ENCODE measurements around the gene ZBTB46. TPM values are rescaled to one million over a fixed set of nuclear protein-coding genes. Genes with fewer than 3 reads are reported as not detected.

Gene ZBTB46
- total RNA-seq, 1 experiment from 2014 or later = not detected

DNA sequence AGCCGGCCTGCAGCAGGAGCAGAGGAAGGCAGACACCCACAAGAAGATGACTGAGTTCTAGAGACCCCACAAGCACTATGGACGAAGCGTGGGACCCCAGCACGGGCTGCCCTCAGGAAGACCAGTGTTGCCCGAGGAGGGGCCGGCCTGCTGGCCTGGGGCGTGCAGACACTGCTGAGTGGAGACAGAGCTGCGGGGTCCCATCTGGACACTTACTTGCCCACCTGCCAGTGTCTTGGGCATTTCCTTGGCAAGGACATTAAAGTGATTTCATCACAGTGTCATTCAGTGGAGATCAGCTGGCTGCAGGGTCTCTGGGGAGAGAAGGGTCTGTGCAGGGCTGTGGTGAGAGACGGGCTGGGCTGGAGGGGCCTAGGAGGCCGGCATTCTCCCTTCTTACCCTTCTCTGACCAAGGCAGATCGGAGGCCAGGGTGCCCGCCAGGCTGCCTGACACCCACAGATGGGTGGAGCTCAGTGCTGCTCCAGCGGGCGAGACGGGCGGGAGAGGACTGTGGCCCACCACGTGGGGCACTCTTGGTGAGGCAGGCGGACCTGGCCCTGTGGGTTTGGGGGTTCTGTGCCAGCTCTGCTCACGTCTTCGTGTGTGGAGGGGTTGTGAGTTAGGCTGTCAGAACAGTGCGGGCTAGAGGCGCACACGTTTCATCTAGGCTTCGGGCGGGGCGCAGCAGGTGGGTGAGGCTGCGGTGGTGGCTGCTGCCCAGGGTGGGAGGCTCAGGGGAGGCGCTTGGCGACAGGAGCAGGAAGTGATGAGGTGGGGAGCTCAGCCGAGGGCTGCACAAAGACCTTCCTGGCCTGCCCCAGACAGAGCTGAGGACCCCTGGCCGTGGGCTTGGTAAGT, 95.0 kb downstream of the ZBTB46 start, which contains the start of gene LIME1:
TSS of gene LIME1 (plus strand) at position 806 of the 860 bp plus-strand sequence. CDS start 886 bp downstream, outside the sequence.
- Histone ChIP-seq H3K79me2 (ENCODE audit: low read length) (peaks cover 6% of the 10 kb centered on the region; the same call in 1 of the 2 replicates), H3K9ac (ENCODE audit: low read length) (no peak within 1 kb of the TSS), H3K27me3 (ENCODE audit: low read length) (no peaks in the 10 kb centered on the region), H3K9me3 (ENCODE audit: low read length) (no peaks in the 10 kb centered on the region), H3K4me3 (ENCODE audit: low read length) (no peak within 1 kb of the TSS), H3K27ac (ENCODE audit: low read length) (no peak within 1 kb of the TSS), H4K20me1 (ENCODE audit: insufficient read depth, low read depth, low read length) (peaks cover 20% of the 10 kb centered on the region), H3K4me2 (ENCODE audit: low read depth, low read length, poor library complexity, severe bottlenecking) (peak within 1 kb of the TSS; percentile 5), H2AFZ (ENCODE audit: low read length) (no peak within 1 kb of the TSS), H3K4me1 (ENCODE audit: low read length) (peaks cover 26% of the 10 kb centered on the region), H3K9me2 (replicated peaks; ENCODE audit: insufficient read depth, low read length) (no peaks in the 10 kb centered on the region), H3K36me3 (ENCODE audit: insufficient read depth, low read length) (no peaks in the 10 kb centered on the region; the same call in 1 of the 2 replicates)
- DNase-seq = peak; percentile 61

GRCh38 chr20:63734946-63735858, 95.9 kb downstream of the ZBTB46 start:
- no peak overlapping the region for H3K4me2 ChIP-seq (ENCODE audit: low read depth, low read length, poor library complexity, severe bottlenecking)
- H3K4me3 ChIP-seq (ENCODE audit: low read length) = no peak overlapping the region
- peaks cover 6% of the 10 kb centered on the region; the same call in 1 of the 2 replicates for H3K79me2 ChIP-seq (ENCODE audit: low read length)
- no peaks in the 10 kb centered on the region for H3K27me3 ChIP-seq (ENCODE audit: low read length)
- H3K9ac ChIP-seq (ENCODE audit: low read length) = no peak overlapping the region
- H3K36me3 ChIP-seq (ENCODE audit: insufficient read depth, low read length) = no peaks in the 10 kb centered on the region; the same call in 1 of the 2 replicates
- no peak for DNase-seq
- peaks cover 18% of the 10 kb centered on the region for H3K4me1 ChIP-seq (ENCODE audit: low read length)
- H3K9me3 ChIP-seq (ENCODE audit: low read length) = no peaks in the 10 kb centered on the region
- H2AFZ ChIP-seq (ENCODE audit: low read length) = no peak overlapping the region
- no peaks in the 10 kb centered on the region for H3K9me2 ChIP-seq (replicated peaks; ENCODE audit: insufficient read depth, low read length)
- peaks cover 20% of the 10 kb centered on the region for H4K20me1 ChIP-seq (ENCODE audit: insufficient read depth, low read depth, low read length)
- H3K27ac ChIP-seq (ENCODE audit: low read length) = no peak overlapping the region

DNA sequence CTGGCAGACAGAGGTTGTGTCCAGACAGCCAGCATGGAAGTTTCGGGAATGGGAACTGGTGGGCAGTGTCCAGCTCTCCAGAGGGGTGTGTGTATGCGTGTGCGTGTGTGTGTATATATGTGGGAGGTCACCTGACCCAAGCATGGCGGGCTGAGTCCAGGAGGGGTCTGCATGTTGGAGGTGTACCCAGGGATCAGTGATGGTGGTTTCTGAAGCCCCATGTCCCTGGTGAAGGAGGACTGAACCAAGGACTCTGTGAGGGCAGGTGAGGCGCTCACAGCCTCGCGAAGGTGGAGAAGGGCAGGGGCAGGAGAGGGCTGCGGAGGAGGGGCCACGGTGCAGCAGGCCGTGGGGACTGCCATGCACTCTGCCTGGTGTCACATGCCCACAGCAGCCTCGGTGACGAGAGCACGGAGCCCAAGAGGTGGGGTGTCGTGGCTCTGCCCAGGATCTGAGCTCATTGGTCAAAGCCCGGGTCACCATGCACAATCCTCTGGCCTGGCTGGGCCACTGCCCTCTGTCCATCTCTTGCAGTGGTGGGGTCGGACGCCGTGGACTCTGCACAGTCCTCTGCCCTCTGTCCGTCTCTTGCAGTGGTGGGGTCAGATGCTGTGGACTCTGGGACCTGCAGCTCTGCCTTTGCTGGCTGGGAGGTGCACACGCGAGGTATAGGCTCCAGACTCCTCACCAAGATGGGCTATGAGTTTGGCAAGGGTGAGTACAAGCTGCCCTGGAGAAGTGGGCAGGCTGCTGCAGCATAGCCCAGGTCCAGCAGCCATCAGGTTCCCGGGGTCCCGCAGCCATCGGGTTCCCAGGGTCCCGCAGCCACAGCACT, 96.7 kb downstream of the ZBTB46 start:
- Histone ChIP-seq H3K9ac (ENCODE audit: low read length) (no peak overlapping the region), H2AFZ (ENCODE audit: low read length) (no peak overlapping the region), H3K4me3 (ENCODE audit: low read length) (no peak overlapping the region), H3K79me2 (ENCODE audit: low read length) (peaks cover 10% of the 10 kb centered on the region), H3K27ac (ENCODE audit: low read length) (no peak overlapping the region), H3K27me3 (ENCODE audit: low read length) (no peaks in the 10 kb centered on the region), H3K36me3 (ENCODE audit: insufficient read depth, low read length) (no peaks in the 10 kb centered on the region; the same call in 1 of the 2 replicates), H3K9me3 (ENCODE audit: low read length) (no peaks in the 10 kb centered on the region), H4K20me1 (ENCODE audit: insufficient read depth, low read depth, low read length) (peaks cover 20% of the 10 kb centered on the region), H3K9me2 (replicated peaks; ENCODE audit: insufficient read depth, low read length) (no peaks in the 10 kb centered on the region), H3K4me2 (ENCODE audit: low read depth, low read length, poor library complexity, severe bottlenecking) (no peak overlapping the region), H3K4me1 (ENCODE audit: low read length) (peaks cover 18% of the 10 kb centered on the region)
- DNase-seq = no peak

- H3K9ac ChIP-seq (ENCODE audit: low read length) = no peak overlapping the region
- peaks cover 20% of the 10 kb centered on the region for H4K20me1 ChIP-seq (ENCODE audit: insufficient read depth, low read depth, low read length)
- H3K36me3 ChIP-seq (ENCODE audit: insufficient read depth, low read length) = no peaks in the 10 kb centered on the region; the same call in 1 of the 2 replicates
- no peaks in the 10 kb centered on the region for H3K27me3 ChIP-seq (ENCODE audit: low read length)
- H2AFZ ChIP-seq (ENCODE audit: low read length) = no peak overlapping the region
- H3K9me2 ChIP-seq (replicated peaks; ENCODE audit: insufficient read depth, low read length) = no peaks in the 10 kb centered on the region
- H3K79me2 ChIP-seq (ENCODE audit: low read length) = peaks cover 15% of the 10 kb centered on the region
- DNase-seq = no peak
- H3K27ac ChIP-seq (ENCODE audit: low read length) = no peak overlapping the region
- peaks cover 15% of the 10 kb centered on the region for H3K4me1 ChIP-seq (ENCODE audit: low read length)
- H3K4me2 ChIP-seq (ENCODE audit: low read depth, low read length, poor library complexity, severe bottlenecking) = no peak overlapping the region
- H3K9me3 ChIP-seq (ENCODE audit: low read length) = no peaks in the 10 kb centered on the region
- no peak overlapping the region for H3K4me3 ChIP-seq (ENCODE audit: low read length)
These were observed 97.4 kb downstream of the ZBTB46 start for GRCh38 chr20:63733579-63734081.

- no peak overlapping the region for H3K4me3 ChIP-seq (ENCODE audit: low read length)
- H4K20me1 ChIP-seq (ENCODE audit: insufficient read depth, low read depth, low read length) = peaks cover 20% of the 10 kb centered on the region
- no peak overlapping the region for H3K9ac ChIP-seq (ENCODE audit: low read length)
- H3K9me3 ChIP-seq (ENCODE audit: low read length) = no peaks in the 10 kb centered on the region
- H2AFZ ChIP-seq (ENCODE audit: low read length) = no peak overlapping the region
- H3K79me2 ChIP-seq (ENCODE audit: low read length) = peaks cover 20% of the 10 kb centered on the region
- no peaks in the 10 kb centered on the region for H3K27me3 ChIP-seq (ENCODE audit: low read length)
- no peak for DNase-seq
- no peak overlapping the region for H3K4me2 ChIP-seq (ENCODE audit: low read depth, low read length, poor library complexity, severe bottlenecking)
- H3K4me1 ChIP-seq (ENCODE audit: low read length) = peaks cover 19% of the 10 kb centered on the region
- H3K36me3 ChIP-seq (ENCODE audit: insufficient read depth, low read length) = no peaks in the 10 kb centered on the region; the same call in 1 of the 2 replicates
- no peaks in the 10 kb centered on the region for H3K9me2 ChIP-seq (replicated peaks; ENCODE audit: insufficient read depth, low read length)
- H3K27ac ChIP-seq (ENCODE audit: low read length) = no peak overlapping the region
These were observed 97.9 kb downstream of the ZBTB46 start for GRCh38 chr20:63733117-63733516.

DNA sequence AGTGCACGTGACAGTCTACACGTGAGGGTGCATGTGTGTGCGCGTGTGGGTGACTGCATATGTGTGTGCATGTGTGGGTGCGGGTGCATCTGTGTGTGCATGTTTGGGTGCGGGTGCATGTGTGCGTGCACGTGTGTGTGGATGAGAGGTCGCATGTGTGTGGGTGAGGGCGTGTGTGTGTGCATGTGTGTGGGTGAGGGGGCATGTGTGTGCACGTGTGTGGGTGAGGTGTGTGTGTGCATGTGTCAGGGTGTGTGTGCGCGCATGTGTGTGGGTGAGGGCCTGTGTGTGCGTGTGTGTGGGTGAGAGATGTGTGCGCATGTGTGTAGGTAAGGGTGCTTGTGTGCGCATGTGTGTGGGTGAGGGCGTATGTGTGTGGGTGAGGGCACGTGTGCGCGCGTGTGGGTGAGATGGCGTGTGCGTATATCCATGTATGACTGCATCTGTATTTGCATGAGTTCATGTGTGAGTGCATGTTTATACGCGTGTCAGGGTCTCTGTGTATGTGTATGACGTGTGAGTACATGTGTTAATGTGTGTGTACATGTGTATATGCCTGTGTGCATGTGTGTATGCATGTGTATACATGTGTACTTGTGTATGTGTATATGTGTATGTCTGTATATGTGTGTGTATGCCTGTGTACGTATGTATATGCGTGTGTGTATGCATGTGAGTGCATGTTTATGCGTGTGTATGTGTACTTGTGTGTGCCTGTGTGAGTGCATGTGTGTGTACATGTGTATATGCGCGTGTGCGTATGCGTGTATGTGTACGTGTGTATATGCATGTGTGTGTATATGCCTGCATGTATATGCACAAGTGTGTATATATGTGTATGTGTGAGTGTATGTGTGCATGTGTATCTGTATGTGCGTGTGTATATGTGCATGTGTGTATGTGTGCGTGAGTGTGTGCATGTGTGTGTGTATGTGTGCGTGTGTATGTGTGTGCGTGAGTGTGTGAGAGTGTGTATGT, 98.7 kb downstream of the ZBTB46 start:
- no peaks in the 10 kb centered on the region for H3K9me2 ChIP-seq (replicated peaks; ENCODE audit: insufficient read depth, low read length)
- no peak for DNase-seq
- H3K9ac ChIP-seq (ENCODE audit: low read length) = no peak overlapping the region
- H3K27ac ChIP-seq (ENCODE audit: low read length) = no peak overlapping the region
- H3K27me3 ChIP-seq (ENCODE audit: low read length) = no peaks in the 10 kb centered on the region
- peaks cover 17% of the 10 kb centered on the region for H3K4me1 ChIP-seq (ENCODE audit: low read length)
- H3K4me2 ChIP-seq (ENCODE audit: low read depth, low read length, poor library complexity, severe bottlenecking) = no peak overlapping the region
- peaks cover 20% of the 10 kb centered on the region for H3K79me2 ChIP-seq (ENCODE audit: low read length)
- peaks cover 20% of the 10 kb centered on the region for H4K20me1 ChIP-seq (ENCODE audit: insufficient read depth, low read depth, low read length)
- H3K4me3 ChIP-seq (ENCODE audit: low read length) = no peak overlapping the region
- H3K36me3 ChIP-seq (ENCODE audit: insufficient read depth, low read length) = no peaks in the 10 kb centered on the region; the same call in 1 of the 2 replicates
- no peak overlapping the region for H2AFZ ChIP-seq (ENCODE audit: low read length)
- no peaks in the 10 kb centered on the region for H3K9me3 ChIP-seq (ENCODE audit: low read length)

GRCh38 chr20:63731410-63731809, 99.7 kb downstream of the ZBTB46 start:
- DNase-seq = no peak
- Histone ChIP-seq H4K20me1 (ENCODE audit: insufficient read depth, low read depth, low read length) (peaks cover 11% of the 10 kb centered on the region), H3K9ac (ENCODE audit: low read length) (no peak overlapping the region), H3K36me3 (ENCODE audit: insufficient read depth, low read length) (no peaks in the 10 kb centered on the region), H2AFZ (ENCODE audit: low read length) (no peak overlapping the region), H3K4me1 (ENCODE audit: low read length) (peaks cover 8% of the 10 kb centered on the region), H3K9me3 (ENCODE audit: low read length) (no peaks in the 10 kb centered on the region), H3K79me2 (ENCODE audit: low read length) (peaks cover 20% of the 10 kb centered on the region), H3K4me2 (ENCODE audit: low read depth, low read length, poor library complexity, severe bottlenecking) (no peak overlapping the region), H3K9me2 (replicated peaks; ENCODE audit: insufficient read depth, low read length) (no peaks in the 10 kb centered on the region), H3K27me3 (ENCODE audit: low read length) (no peaks in the 10 kb centered on the region), H3K27ac (ENCODE audit: low read length) (no peak overlapping the region), H3K4me3 (ENCODE audit: low read length) (no peak overlapping the region)
